SU-DHL-6 (cell line): ENCODE results near the gene ARMC3.

Experiments
- EZH2phosphoT487 ChIP-seq: fragments of 200-600 bp; sonication (generic), shearing (Covaris generic); conservative IDR thresholded peaks from 2 replicates; pipeline ENCODE4 v1.6.1; 2018; ENCODE audit warnings: mild to moderate bottlenecking, antibody characterized with exemption, low read length, moderate library complexity, mixed read lengths
- TF ChIP-seq, protein P1 (sequence below): fragments of 200-600 bp; sonication (generic); IDR thresholded peaks from one replicate; pipeline ENCODE4 v1.5.1; 2017; ENCODE audit warnings: antibody characterized with exemption, mild to moderate bottlenecking, low read length, moderate library complexity; ENCODE audit not compliant: insufficient read depth, poor library complexity, severe bottlenecking

DNA sequence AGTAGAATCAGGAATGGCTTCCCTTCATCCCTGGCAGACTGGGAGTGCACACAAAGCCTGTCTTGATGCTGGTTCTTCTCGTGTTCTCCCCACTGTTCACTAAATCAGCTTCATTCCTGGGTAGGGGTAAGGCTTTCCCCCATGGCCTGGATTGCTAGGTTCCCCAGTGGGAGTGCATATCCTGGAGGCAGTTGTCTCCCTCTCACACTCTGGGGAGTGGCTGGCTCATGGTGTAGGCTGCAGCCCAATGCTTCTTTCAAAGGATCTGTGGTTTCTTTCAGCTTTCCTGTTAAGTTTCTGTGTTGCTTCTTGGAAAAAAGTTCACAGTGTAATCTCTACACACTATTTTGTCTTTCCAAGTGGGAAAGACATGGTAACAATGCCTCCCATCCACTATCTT lies 32.6 kb upstream of the ARMC3 start:
- TF ChIP-seq, protein P1, sequence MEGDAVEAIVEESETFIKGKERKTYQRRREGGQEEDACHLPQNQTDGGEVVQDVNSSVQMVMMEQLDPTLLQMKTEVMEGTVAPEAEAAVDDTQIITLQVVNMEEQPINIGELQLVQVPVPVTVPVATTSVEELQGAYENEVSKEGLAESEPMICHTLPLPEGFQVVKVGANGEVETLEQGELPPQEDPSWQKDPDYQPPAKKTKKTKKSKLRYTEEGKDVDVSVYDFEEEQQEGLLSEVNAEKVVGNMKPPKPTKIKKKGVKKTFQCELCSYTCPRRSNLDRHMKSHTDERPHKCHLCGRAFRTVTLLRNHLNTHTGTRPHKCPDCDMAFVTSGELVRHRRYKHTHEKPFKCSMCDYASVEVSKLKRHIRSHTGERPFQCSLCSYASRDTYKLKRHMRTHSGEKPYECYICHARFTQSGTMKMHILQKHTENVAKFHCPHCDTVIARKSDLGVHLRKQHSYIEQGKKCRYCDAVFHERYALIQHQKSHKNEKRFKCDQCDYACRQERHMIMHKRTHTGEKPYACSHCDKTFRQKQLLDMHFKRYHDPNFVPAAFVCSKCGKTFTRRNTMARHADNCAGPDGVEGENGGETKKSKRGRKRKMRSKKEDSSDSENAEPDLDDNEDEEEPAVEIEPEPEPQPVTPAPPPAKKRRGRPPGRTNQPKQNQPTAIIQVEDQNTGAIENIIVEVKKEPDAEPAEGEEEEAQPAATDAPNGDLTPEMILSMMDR, result no peak
- TF ChIP-seq EZH2phosphoT487, result no peak
